ENCODE results near the gene AUNIP.

Gene AUNIP

DNA sequence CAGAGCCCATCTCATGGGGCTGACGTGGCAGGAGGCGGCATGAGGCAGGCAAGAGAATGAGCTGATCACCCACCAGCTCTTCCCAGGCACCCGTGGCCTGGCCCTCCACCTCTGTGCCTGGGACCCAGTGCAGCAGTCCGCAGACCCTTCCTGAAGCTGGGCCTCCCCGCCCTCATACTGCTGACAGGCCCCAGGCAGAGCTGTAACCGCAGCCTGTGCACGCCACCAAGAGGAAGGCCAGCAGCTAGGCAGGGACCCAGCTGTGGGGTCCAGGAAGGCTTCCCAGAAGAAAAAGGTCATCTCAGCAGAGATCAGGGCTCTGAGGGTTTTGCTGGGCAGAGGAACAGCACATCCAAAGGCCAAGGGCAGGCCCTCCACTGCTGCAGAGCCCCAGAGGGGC is 49.3 kb downstream of the AUNIP start:
- no peak for DNase-seq (ENCODE audit: low read depth in 2 of 2)

DNA sequence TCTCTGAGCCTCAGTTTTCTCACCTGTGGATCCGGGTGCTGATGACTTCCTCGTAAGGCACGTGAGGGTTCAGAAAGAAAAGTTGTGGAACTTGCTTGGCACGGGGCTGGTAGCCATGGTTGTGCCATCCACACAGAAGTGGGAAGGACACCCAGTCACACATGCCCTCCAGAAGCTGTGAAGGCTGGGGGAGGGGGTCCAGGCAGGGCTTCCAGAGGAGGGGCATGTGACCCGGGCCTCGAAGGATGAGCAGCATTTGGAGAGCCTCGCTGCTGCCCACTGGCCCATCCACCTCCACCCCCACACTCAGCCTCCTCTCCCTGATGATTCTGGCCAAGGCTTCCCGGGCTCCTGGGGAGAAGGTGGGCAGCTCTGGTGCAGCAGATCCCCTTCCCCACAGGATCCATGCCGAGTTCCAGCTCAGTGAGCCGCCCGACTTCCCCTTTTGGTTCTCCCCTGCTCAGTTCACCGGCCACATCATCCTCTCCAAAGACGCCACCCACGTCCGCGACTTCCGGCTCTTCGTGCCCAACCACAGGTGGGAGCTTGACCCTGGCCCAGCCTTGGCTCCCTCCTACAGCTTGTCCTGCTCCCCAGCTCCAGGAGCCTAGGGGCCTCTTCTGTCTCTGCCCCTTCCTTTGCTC is 49.9 kb downstream of the AUNIP start:
- DNase-seq (ENCODE audit: low read depth in 2 of 2), result no peak

DNA sequence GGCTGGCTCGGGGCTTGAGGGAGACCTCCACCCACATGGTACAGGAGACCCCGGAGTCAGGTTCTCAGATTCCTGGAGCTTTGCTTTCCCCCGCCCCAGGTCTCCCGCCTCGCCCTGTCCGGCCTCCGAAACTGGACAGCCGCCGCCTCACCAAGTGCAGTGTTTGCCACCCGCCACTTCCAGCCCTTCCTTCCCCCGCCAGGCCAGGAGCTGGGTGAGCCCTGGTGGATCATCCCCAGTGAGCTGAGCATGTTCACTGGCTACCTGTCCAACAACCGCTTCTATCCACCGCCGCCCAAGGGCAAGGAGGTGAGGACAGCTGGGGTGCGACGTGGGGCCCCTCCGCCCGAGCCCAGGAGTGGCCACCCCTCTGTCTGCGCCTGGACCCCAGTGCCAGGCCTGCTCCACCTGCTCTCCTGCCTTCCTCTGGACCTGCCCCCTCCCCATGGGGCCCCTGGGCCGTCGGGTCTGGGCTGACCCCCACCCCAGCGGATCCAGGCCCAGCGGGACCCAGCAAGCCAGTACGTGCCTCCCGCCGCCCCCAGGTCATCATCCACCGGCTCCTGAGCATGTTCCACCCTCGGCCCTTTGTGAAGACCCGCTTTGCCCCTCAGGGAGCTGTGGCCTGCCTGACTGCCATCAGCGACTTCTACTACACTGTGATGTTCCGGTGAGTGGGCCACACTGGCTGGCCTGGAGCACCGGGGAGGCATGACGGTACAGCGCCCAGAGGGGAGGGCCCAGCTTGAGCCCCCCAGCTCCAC is 50.6 kb downstream of the AUNIP start:
- no peak for DNase-seq (ENCODE audit: low read depth in 2 of 2)

- no peak for DNase-seq (ENCODE audit: low read depth in 2 of 2)
These were observed 51.5 kb downstream of the AUNIP start for GRCh38 chr1:25807480-25808390.

GRCh38 chr1:25806418-25806817 is 52.8 kb downstream of the AUNIP start:
- DNase-seq (ENCODE audit: low read depth in 2 of 2), result no peak

DNA sequence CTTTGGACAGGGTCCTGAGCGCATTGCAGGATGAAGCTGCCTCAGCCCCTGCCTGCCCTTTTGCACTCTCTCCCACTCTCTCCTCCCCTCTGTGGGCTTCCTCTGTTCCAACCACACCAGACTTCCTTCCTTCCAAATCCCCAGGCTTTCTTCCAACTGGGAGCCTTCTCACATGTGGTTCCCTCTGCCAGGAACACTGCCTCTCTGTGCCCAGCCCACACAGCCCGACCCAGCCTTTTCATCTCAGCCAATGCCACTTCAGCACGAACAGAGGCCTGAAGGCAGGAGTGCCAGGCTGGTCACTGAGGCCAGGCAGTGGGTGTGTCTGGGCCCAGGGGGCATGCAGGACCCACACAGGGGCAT is 53.4 kb downstream of the AUNIP start:
- no peak for DNase-seq (ENCODE audit: low read depth in 2 of 2)

GRCh38 chr1:25804964-25805862 is 54.0 kb downstream of the AUNIP start:
- no peak for DNase-seq (ENCODE audit: low read depth in 2 of 2)

- DNase-seq (ENCODE audit: low read depth in 2 of 2), result no peak
These were observed 54.9 kb downstream of the AUNIP start for GRCh38 chr1:25804244-25804963.

- DNase-seq (ENCODE audit: low read depth in 2 of 2), result no peak
These were observed 55.9 kb downstream of the AUNIP start for GRCh38 chr1:25803368-25803767.

- DNase-seq (ENCODE audit: low read depth in 2 of 2), result no peak
These were observed 56.3 kb downstream of the AUNIP start for GRCh38 chr1:25802915-25803314.

DNA sequence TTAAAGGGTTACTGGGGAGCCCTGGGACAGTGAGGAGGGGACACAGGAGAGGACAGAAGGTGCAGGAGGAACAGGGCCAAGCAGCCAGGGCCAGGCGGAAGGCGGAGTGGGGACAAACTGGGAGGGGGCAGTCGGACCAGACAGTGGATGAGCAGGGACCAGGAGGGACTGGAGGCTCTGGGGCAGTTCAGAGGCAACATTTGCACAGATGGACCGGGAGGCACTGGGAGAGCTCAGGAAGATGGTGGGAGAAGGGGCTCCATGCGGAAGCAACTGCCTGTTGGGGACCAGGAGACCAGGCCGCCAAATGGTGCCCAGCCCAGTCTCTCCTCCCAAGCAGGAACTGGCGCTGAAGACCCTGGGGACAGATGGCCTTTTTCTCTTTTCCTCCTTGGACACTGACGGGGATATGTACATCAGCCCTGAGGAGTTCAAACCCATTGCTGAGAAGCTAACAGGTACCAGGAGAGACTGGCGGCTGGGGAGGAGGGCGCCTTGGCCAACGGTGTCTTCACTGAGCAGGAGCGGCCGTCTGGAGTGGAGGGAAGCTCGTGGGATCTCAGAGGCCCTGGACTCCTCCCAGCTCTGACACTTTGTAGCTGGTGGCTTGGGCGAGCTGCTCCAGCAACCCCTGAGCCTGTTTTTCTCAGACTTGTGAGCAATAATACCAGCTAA is 58.4 kb downstream of the AUNIP start:
- DNase-seq (ENCODE audit: low read depth in 2 of 2), result no peak

- no peak for DNase-seq (ENCODE audit: low read depth in 2 of 2)
These were observed 59.1 kb downstream of the AUNIP start, which contains the start of gene SELENON for GRCh38 chr1:25799935-25800702. TSS of gene SELENON (plus strand) at chr1:25800193. CDS start at chr1:25800231, 38 bp downstream.

- DNase-seq (ENCODE audit: low read depth in 2 of 2), result no peak
These were observed 59.8 kb downstream of the AUNIP start for GRCh38 chr1:25799352-25799934.

GRCh38 chr1:25798666-25799351 is 60.4 kb downstream of the AUNIP start:
- DNase-seq (ENCODE audit: low read depth in 2 of 2), result no peak

DNA sequence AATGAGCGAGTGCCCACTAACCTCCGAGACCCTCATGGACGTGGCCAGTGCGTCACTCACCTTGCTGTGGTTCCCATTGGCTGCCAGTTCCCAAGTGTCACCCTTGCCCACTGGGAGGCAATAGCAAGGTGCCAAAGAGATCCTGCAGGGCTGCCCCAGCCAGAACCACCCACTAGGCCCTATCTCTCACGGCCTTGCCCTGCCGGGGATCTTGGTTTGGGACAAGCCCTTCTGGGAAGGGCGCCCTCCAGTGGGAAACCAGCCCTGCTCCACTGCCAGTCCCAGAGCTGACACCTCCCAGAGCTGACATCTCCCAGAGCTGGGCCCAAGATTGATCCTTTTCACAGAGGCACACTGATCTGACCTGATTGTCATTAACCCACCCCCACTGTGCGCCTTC is 61.3 kb downstream of the AUNIP start:
- DNase-seq (ENCODE audit: low read depth in 2 of 2), result no peak

DNA sequence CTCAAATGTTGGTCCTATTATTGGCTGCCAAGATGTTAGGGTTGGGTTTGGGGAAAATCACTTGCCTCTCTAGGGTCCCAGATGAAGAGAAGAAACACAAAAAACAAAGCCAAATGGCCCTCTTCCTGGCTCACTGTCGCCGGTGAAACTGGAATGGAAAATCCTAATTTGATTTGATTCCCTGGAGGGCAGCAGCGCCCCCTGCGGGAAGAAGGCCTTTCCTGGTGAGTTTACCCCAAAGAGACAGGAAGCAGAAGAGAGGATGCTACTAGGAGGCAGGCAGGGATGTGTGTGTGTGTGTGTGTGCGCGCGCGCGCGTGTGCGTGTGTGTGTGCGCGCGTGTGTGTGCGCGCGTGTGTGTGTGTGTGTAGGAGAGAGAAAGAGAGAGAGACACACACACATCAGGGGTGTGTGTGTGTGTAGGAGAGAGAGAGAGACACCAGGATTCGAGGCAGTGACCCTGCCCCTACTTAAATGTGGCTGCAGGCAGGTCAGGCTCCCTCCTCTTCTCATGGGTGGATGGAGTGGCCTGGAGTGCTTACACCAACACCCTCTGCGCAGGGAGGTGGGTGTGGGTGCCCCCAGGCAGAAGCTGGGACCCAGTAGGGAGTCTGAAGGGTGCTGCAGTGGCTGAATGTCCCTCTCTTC is 62.3 kb downstream of the AUNIP start:
- peak in 1 of 2 experiments; percentile 42 for DNase-seq (ENCODE audit: low read depth in 2 of 2)

- no peak for DNase-seq (ENCODE audit: low read depth in 2 of 2)
These were observed 63.1 kb downstream of the AUNIP start for GRCh38 chr1:25795946-25796810.

Data from fibroblast of skin of left biceps (primary cell).